Hematopoietic multipotent progenitor cell treated with erythropoietin and hydrocortisone succinate and interleukin-3 and kit ligand, for 17 days (in vitro differentiated cells): ENCODE data around the gene KIF1C.
"Not testable (repeated sequence)": the region's sequence is repeated elsewhere in the genome, so short reads cannot be mapped to it uniquely, and the experiment has no call there.

ENCODE experiments used
- DNase-seq: peaks from one replicate; pipeline ENCODE4 v3.0.0-alpha.2; 2015; ENCODE audit warnings: low spot score

Gene KIF1C

DNA sequence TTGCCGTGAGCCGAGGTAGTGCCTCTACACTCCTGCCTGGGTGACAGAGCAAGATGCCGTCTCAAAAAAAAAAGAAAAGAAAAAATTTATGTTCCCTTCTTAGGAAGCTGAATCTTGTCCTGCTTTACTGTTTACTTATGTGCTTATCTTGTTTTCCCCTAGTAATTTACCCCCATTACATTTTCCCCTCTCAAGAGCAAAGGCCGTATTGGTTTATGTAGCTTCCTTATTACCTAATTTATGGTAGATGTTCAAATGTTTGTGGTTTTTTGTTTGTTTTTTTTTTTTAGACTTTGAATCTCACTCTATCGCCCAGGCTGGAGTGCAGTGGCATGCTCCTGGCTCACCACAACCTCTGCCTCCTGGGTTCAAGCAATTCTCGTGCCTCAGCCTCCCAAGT lies 47.7 kb downstream of the KIF1C start:
- DNase-seq, result no peak

DNA sequence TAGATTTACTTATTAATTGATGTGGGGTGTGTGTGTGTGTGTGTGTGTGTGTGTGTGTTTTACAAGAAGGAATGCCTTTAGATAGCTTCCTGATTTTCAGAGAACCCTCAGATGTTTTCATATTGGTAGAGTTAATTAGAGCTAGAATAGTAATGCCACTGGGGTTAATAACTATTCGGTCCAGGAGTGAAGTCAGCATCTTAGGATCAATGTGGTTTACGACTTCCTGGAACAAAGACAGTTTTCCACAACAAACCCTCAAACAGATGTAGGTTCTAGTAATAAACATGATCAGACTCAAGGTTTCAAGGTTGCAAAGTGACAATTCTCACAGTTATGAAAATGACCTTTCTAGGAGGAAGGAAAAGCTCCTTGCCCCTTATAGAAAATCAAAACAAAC lies 49.7 kb downstream of the KIF1C start:
- no peak for DNase-seq

DNA sequence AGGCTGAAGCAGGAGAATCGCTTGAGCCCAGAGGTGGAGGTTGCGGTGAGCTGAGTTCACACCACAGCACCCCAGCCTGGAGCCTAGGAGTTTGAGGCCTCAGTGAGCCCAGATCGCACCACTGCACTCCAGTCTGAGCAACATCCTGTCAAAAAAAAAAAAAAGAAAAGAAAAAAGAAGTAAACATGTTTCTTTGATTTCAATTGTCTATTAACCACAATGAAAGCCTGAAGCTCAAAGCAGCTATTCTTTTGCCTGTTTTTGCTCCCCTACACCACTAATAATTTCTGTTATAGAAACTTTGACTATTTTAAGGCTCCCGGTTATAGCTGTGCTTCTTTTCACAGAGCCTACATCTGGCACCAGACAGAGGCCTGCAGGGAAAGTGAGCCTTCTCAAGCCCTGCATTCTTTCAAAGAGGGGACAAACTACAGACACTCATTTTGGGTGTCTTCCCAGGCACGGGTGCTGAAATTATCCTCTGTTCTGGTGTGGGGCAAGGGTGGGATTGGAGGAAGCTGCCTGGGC lies 51.6 kb downstream of the KIF1C start:
- DNase-seq, result no peak

DNA sequence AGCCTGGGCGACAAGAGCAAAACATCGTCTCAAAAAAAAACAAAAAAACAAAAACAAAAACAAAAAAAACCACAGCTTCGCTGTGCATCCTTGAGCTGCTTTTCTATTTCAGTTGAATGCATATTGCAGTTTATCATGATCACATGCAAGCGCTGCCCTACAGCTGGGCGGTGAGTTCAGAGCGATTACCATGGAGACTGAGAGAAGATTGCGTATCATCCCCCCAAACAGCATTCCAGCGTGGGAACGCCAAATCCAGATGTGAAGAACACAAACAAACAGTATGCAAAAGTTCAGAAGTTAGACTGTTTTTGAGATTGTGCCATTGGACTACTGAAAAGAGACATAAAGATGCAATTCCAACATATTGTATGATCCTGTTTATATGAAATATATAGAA lies 52.5 kb downstream of the KIF1C start:
- DNase-seq, result no peak

DNA sequence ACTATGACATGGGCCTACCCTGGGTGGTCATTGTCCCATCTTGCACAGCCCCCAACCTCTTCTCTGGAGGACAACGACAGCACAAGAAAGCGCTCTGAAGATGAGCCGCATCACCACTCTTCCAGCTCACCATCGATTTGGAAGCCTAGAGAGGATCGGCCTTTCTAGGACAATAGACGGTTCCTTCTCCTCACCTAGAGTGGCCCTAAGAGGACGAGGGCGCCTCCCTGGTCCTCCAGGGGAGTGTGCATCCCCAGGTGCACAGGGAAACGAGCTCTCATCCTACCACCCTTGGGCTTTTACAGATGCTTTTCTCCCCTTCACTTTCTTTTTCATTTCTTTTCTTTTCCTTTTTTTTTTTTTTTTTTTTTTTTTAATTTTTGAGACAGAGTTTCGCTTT lies 57.8 kb downstream of the KIF1C start:
- no peak for DNase-seq

DNA sequence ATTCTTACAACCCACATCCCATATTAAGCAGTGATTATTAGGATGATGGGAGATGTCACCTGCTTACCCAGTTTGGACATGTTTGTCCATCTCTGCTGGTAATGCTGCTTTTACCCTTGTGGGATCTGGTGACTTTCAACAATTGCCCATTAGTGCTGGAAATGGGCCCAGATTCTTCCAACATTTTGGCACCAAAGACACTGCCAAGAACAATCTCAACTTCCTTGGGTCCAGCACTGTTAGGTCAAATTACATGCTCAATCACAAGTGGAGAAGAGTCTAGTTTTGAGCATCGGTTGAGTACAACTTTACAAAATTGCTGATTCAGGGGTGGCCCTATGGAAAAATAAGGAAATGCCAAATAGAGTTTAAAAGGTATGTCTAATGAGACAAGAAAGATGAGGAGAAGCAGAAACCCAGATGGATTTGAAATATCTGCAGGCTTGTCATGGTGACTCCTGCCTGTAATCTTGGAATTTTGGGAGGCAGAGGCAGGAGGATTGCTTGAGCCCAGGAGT lies 67.5 kb downstream of the KIF1C start:
- DNase-seq, result no peak

DNA sequence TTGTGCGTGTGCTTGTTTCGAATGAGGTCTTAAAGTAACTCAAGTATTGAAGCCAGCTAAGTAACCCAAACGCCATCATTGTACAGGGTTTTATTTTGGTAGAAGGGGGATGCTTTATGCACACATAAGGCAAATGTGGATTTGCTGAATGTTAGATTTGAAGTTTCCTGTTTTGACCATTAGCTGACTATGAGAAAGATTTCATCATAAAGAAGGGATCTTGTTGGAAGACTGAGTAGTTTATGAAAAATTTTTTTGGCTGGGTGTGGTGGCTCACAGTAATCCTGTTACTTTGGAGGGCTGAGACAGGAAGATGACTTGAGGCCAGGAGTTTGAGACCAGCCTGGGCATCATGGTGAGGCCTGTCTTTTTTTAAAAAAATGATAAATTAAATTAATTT lies 70.5 kb downstream of the KIF1C start:
- DNase-seq, result no peak

DNA sequence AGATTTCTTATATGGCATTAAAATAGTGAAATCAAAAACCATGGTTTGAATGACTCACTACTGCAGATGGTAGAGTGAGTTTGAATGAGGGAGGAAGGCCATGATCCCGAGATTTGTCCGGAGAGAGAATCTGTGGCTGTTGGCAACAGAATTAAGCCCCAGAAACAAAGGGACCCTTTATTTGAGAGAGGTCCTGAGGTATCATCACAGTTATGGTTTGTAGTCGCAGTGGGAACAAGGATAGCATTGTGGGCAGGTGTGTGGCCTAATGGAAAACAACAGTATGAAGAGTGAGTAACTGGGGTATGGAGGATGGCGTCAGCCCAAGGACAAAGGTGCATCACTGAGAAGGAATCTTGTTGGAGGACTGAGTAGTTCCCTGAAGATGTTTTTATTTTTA lies 72.0 kb downstream of the KIF1C start:
- no peak for DNase-seq

DNA sequence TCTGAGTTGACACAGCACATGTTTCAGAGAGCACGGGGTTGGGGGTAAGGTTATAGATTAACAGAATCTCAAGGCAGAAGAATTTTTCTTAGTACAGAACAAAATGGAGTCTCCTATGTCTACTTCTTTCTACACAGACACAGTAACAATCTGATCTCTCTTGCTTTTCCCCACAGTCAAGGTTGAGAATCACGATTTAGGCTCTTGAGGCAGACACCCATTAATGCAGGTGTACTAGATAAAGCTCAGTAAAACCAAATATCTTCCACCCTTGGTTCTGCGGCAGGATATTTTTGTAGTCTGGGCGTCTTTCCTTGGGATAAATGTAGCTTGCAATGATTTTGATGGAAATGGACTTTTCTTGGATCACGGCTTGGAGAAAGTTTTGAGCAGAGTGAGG lies 77.7 kb downstream of the KIF1C start:
- DNase-seq, result not testable (repeated sequence)

DNA sequence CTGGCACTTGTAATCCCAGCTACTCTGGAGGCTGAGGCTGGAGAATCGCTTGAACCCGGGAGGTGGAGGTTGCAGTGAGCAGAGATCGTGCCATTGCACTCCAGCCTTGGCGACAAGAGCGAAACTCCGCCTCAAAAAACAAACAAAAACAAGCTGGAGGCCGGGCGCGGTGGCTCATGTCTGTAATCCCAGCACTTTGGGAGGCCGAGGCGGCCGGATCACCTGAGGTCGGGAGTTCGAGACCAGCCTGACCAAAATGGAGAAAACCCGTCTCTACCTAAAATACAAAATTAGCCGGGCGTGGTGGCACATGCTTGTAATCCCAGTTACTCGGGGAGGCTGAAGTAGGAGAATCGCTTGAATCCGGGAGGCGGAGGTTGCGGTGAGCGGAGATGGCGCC lies 79.5 kb downstream of the KIF1C start:
- not testable (repeated sequence) for DNase-seq

DNA sequence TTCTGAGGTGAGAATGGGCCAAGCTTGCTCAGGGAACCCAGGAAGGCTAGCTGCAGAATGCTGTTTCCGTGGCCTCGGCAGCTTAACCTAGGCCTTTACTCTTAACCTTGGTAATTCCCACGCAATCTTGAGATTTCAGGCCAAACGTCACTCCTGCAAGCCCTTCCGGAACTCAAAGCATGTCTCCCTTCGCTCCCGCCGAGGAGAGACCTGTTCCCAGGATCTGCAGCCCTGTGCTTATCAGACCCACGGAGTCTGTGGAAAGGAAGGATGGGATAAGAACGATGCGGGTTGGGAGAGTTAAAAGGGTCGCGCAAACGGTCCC lies 80.0 kb downstream of the KIF1C start:
- no peak for DNase-seq
